Mammary microvascular endothelial cell (primary cell): Measurements from ENCODE around the gene FAM229A. TPM values are rescaled to one million over a fixed set of nuclear protein-coding genes. Genes with fewer than 3 reads are reported as not detected.

Experiments used
- total RNA-seq: library from RNA; depleted of rRNA; stranded (reverse); fragments of >200 nt; gene quantifications from 2 replicates; pipeline ENCODE4 v1.2.3, GENCODE V29; 2015

Gene FAM229A
- total RNA-seq, result 0.13 and 0.79 TPM in 2 replicates

GRCh38 chr1:32362474-32363313, at the start of gene FAM229A, which contains the start of gene TSSK3:
TSS of gene FAM229A (minus strand) at chr1:32362485. CDS start at chr1:32362091, 394 bp downstream.
TSS of gene TSSK3 (plus strand) at chr1:32362539. CDS start at chr1:32362702, 163 bp downstream.

GRCh38 chr1:32394141-32394889, 32.0 kb upstream of the FAM229A start, which contains the start of gene BSDC1:
TSS of gene BSDC1 (minus strand) at chr1:32394441. CDS start at chr1:32394414, 27 bp downstream.

DNA sequence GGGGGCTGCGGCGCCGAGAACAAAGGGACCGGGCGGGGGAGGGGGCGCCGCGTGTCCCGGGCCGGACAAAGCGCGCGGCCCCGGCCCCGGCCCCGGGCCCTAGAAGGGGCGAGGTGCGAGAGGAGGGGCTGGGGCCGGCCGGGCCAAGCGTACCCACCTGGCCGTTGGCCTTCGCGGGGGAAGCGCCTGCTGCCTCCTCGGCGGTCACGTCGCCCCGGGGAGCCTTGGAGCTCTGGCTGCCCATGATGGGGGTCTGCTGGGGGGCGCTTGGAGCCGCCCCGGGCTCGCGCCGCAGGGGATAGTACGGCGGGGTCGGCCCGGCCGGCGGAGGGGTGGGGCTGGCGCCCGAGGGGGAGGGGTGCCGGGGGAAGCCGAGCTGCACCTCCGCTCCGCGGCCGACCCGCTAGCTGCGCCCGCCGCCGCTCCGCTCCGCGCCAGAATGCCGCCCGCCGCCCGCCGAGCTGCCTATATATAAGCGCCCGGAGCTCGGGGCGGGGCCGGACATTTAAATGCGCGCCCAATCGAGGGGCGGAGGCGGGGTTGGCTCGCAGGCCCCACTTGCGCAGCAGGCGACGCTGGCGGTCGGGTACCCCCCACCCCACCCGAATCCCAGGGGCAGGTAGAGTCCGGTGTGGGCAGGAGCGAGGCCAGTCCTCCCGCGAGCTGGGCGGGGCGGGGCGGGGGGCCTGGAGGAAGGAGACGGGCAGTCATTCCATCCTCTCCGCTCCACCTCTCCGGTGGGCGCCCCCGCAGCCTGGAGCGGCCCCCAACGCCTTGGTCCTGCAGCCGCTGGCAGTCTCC, 26.3 kb downstream of the FAM229A start, which contains the start of gene MARCKSL1:
Gene MARCKSL1 (minus strand): TSS at position 444 of the 801 bp plus-strand sequence. CDS start 200 bp downstream, at position 244.

Other genes with a start within 250 kb of the FAM229A start
- 65.8 and 66.6 TPM in 2 replicates for gene TXLNA, start 182.8 kb downstream of the FAM229A start, total RNA-seq
- gene CCDC28B, start 161.9 kb downstream of the FAM229A start, total RNA-seq, result 12.5 and 13.0 TPM in 2 replicates
- 0.53 and 2.6 TPM in 2 replicates for gene IQCC, start 156.8 kb downstream of the FAM229A start, total RNA-seq
- gene DCDC2B, start 153.4 kb downstream of the FAM229A start, total RNA-seq, result not detected in 2 replicates
- gene TMEM234, start 140.1 kb downstream of the FAM229A start, total RNA-seq, result 9.4 and 10.1 TPM in 2 replicates
- gene EIF3I, start 140.1 kb downstream of the FAM229A start, total RNA-seq, result 456 and 480 TPM in 2 replicates
- gene FAM167B, start 115.3 kb downstream of the FAM229A start, total RNA-seq, result 20.3 and 24.0 TPM in 2 replicates
- 0.20 TPM in 1 of 2 replicates, not detected in the other for gene LCK, start 111.2 kb downstream of the FAM229A start, total RNA-seq
- gene HDAC1, start 70.4 kb downstream of the FAM229A start, total RNA-seq, result 128 and 129 TPM in 2 replicates
- gene MARCKSL1, start 26.3 kb downstream of the FAM229A start, total RNA-seq, result 119 and 130 TPM in 2 replicates
- not detected in 2 replicates for gene TSSK3, start 54 bp upstream of the FAM229A start, total RNA-seq
- gene BSDC1, start 32.0 kb upstream of the FAM229A start, total RNA-seq, result 56.6 and 61.3 TPM in 2 replicates
- under 0.01 TPM in 1 of 2 replicates, not detected in the other for gene ZBTB8B, start 102.6 kb upstream of the FAM229A start, total RNA-seq
- 3.0 and 3.7 TPM in 2 replicates for gene ZBTB8A, start 176.9 kb upstream of the FAM229A start, total RNA-seq